Endodermal cell (in vitro differentiated cells): Measurements from ENCODE around the gene RPIA. TPM values are rescaled to one million over a fixed set of nuclear protein-coding genes. Genes with fewer than 3 reads are reported as not detected.
A peak's percentile ranks its signal among the peaks of the same experiment; 100 is the strongest.

Experiments
- DNase-seq: peaks from one replicate; pipeline ENCODE4 v3.0.0-alpha.2; 2017
- H3K27ac ChIP-seq: 2 replicates; pipeline ENCODE4 v1.5.1; 2013; ENCODE audit warnings: mild to moderate bottlenecking, low read depth, low read length, moderate library complexity
- H3K27me3 ChIP-seq: 2 replicates; pipeline ENCODE4 v1.6.1; 2013; ENCODE audit warnings: mild to moderate bottlenecking, low read length, moderate library complexity; ENCODE audit not compliant: insufficient read depth, control insufficient read depth, poor library complexity, severe bottlenecking
- H3K36me3 ChIP-seq: 2 replicates; pipeline ENCODE4 v1.7.0; 2013; ENCODE audit warnings: mild to moderate bottlenecking, low read length, moderate library complexity; ENCODE audit not compliant: control insufficient read depth, insufficient read depth
- H3K4me1 ChIP-seq: one replicate; pipeline ENCODE4 v1.7.0; 2013; ENCODE audit warnings: low read length; ENCODE audit not compliant: control insufficient read depth, insufficient read depth
- H3K4me3 ChIP-seq: 2 replicates; pipeline ENCODE4 v1.5.1; 2013; ENCODE audit warnings: mild to moderate bottlenecking, low read length, moderate library complexity
- H3K9ac ChIP-seq: 2 replicates; pipeline ENCODE4 v1.6.1; 2013; ENCODE audit warnings: mild to moderate bottlenecking, low read length, moderate library complexity; ENCODE audit not compliant: poor library complexity, severe bottlenecking; ENCODE audit errors: extremely low read depth
- H3K9me3 ChIP-seq: 2 replicates; pipeline ENCODE4 v1.6.1; 2013; ENCODE audit warnings: mild to moderate bottlenecking, low read length, moderate library complexity; ENCODE audit not compliant: control insufficient read depth
- H3K27ac Mint-ChIP-seq: 2 replicates; pipeline ENCODE4 v1.8.0; 2020; ENCODE audit warnings: mixed read lengths
- H3K27me3 Mint-ChIP-seq: 2 replicates; pipeline ENCODE4 v1.8.0; 2021; ENCODE audit warnings: mild to moderate bottlenecking, mixed read lengths; ENCODE audit not compliant: insufficient read depth
- H3K36me3 Mint-ChIP-seq: 2 replicates; pipeline ENCODE4 v1.8.0; 2020; ENCODE audit warnings: low read depth, mixed read lengths
- H3K4me1 Mint-ChIP-seq: 2 replicates; pipeline ENCODE4 v1.8.0; 2020; ENCODE audit warnings: mixed read lengths
- H3K4me3 Mint-ChIP-seq: 2 replicates; pipeline ENCODE4 v1.8.0; 2020; ENCODE audit warnings: mild to moderate bottlenecking, moderate library complexity, mixed read lengths
- H3K9me3 Mint-ChIP-seq: 2 replicates; pipeline ENCODE4 v1.8.0; 2020; ENCODE audit warnings: mild to moderate bottlenecking, mixed read lengths
- CTCF ChIP-seq: fragments of 200-600 bp; sonication (generic); conservative IDR thresholded peaks from 2 replicates; pipeline ENCODE4 v1.5.0; 2021; ENCODE audit warnings: antibody characterized with exemption, mild to moderate bottlenecking
- WGBS, 2 experiments: methylation state at CpG; one replicate each; pipeline versions ENCODE4 v1.1.5 to v1.1.7; 2013; ENCODE audit warnings: missing lambda C conversion rate in 2 of 2, mixed read lengths in 1 of 2; ENCODE audit not compliant: insufficient coverage in 1 of 2, insufficient read length in 1 of 2; 5-methylcytosine and 5-hydroxymethylcytosine counted together
- total RNA-seq, 2 donors: library from RNA; stranded (reverse); fragmentation: NEBNext Ultra II Directional in 1 of 2; extraction: Animal tissue kit (Norgen Biotek cat#: 25700) in 1 of 2; gene quantifications; 2 replicates in 1 of 2; 3 replicates in 1 of 2; pipeline ENCODE4 v1.2.1, GENCODE V29; 2021

Gene RPIA
- total RNA-seq, 2 donors from 2014 or later, result 16.2 to 26.0 TPM

DNA sequence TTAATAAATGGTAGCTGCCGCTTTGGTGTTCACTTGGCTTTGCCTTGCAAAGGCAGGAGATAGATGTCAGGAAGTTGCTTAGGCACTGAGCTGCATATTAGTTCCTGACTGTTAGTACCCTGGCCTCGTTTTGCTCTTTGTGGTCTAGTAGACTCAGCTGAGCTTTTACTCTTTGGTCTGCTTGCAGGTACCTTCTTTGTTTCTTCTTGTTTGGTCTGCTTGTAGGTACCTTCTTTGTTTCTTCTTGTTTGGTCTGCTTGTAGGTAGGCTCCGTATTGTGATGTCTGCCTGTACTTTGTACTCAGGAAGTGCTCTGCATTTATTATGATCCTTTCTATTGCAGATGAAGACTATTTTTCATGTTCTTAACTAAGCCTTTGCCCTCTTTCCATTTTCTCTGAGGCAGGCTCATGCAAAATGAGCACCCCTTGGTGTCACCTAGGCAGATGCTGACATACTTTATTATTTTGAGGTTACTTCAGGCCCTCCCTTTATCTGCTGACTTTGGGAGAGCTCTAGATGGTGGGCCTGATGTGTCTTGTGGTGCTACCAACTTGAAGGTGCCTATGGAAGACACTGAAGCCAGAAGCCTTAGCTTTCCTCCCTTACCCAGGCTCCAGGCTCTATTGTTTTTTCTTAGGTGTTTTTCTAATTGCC lies 6.0 kb downstream of the RPIA start:
- Histone ChIP-seq H3K4me1 (peaks cover 3% of the 10 kb centered on the region), H3K9ac (no peak overlapping the region), H3K4me3 (peak overlapping the region; percentile 8), H3K27me3 (no peaks in the 10 kb centered on the region), H3K36me3 (peaks cover 32% of the 10 kb centered on the region), H3K9me3 (peaks cover 5% of the 10 kb centered on the region), H3K27ac (no peak overlapping the region)
- no peak for TF ChIP-seq CTCF
- Mint-ChIP-seq H3K27me3 (no peaks in the 10 kb centered on the region), H3K36me3 (peaks cover 28% of the 10 kb centered on the region), H3K27ac (no peak overlapping the region), H3K9me3 (peaks cover 3% of the 10 kb centered on the region), H3K4me3 (no peak overlapping the region), H3K4me1 (peaks cover 25% of the 10 kb centered on the region)
- 90 to 92% methylated on average over 1 to 3 of the region's 3 CpGs for WGBS, 2 experiments
- DNase-seq, result no peak

- no peak overlapping the region for H3K4me3 Mint-ChIP-seq
- no peak for DNase-seq
- H3K9ac ChIP-seq, result no peak overlapping the region
- H3K4me3 ChIP-seq, result peak overlapping the region; percentile 22
- H3K27me3 ChIP-seq, result no peaks in the 10 kb centered on the region
- peaks cover 20% of the 10 kb centered on the region for H3K4me1 Mint-ChIP-seq
- H3K4me1 ChIP-seq, result peaks cover 3% of the 10 kb centered on the region
- 94 to 100% methylated on average over 2 of the region's 2 CpGs for WGBS, 2 experiments
- H3K36me3 Mint-ChIP-seq, result peaks cover 33% of the 10 kb centered on the region
- peaks cover 8% of the 10 kb centered on the region for H3K9me3 Mint-ChIP-seq
- peaks cover 7% of the 10 kb centered on the region for H3K9me3 ChIP-seq
- H3K27me3 Mint-ChIP-seq, result no peaks in the 10 kb centered on the region
- H3K36me3 ChIP-seq, result peaks cover 37% of the 10 kb centered on the region
- no peak overlapping the region for H3K27ac ChIP-seq
- H3K27ac Mint-ChIP-seq, result no peak overlapping the region
- TF ChIP-seq CTCF, result no peak
Measured at GRCh38 chr2:88698027-88698413, 6.5 kb downstream of the RPIA start.

DNA sequence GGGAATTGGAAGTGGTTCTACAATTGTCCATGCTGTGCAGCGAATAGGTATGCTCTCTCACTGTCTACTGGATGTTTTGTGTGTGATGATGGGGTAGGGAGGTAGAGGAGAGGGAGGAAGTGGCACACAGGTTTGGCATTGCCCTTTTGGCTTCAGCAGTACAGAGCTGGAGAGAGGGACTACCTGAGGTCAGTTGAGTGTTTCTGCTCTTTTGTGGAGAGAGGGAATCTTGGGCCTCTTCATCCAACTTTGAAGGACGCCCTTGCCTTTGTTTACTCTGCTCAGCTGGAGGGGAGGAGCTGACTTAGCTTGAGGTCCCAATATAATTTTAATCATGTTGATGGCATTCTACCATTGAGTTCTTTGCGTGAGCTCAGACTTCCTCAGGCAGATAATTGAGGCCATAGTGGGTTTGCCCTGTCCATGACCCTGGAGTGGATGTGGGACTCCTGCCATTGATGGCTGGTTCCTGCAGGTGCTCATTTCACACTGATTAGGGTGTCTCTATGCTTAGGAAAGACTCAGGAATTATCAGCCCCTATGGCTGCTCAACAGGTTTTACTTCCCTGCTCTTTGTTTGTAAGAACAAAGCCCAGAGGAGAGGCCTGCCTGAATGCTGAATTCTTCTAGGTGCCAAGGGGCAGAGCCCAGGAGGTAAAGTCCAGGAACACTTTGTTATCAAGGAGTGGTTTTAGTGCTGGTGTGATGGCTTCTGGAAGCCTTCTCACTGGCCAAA lies 7.2 kb downstream of the RPIA start:
- Mint-ChIP-seq H3K27me3 (no peaks in the 10 kb centered on the region), H3K36me3 (peaks cover 40% of the 10 kb centered on the region), H3K4me1 (peaks cover 18% of the 10 kb centered on the region), H3K4me3 (no peak overlapping the region), H3K27ac (peak overlapping the region; percentile 67), H3K9me3 (peaks cover 12% of the 10 kb centered on the region)
- Histone ChIP-seq H3K9ac (no peak overlapping the region), H3K27ac (peak overlapping the region; percentile 12), H3K36me3 (peaks cover 43% of the 10 kb centered on the region), H3K9me3 (peaks cover 14% of the 10 kb centered on the region), H3K4me3 (peak overlapping the region; percentile 22), H3K27me3 (no peaks in the 10 kb centered on the region), H3K4me1 (peaks cover 3% of the 10 kb centered on the region)
- peak; percentile 57 for DNase-seq
- WGBS, 2 experiments, result 76 to 94% methylated on average over 2 to 3 of the region's 3 CpGs
- TF ChIP-seq CTCF, result no peak
